Measurements from ENCODE around the gene CUL4A. TPM values are rescaled to one million over a fixed set of nuclear protein-coding genes. Genes with fewer than 3 reads are reported as not detected.
A peak's percentile ranks its signal among the peaks of the same experiment; 100 is the strongest.

The CUL4A gene
- total RNA-seq, 3 donors from 2014 or later (not counting 1 experiment from before 2014, with no cell fraction given): 56.3 to 97.8 (median 97.7) TPM

GRCh38 chr13:113207460-113207859 lies 2.0 kb upstream of the CUL4A start:
- Mint-ChIP-seq H3K27ac (peak overlapping the region; percentile 77 to 88), H3K27me3 (ENCODE audit: low read depth in 2 of 2) (no peaks in the 10 kb centered on the region), H3K9me3 (no peaks in the 10 kb centered on the region), H3K4me3 (peak overlapping the region; percentile 89), H3K4me1 (peaks cover 55 to 68% of the 10 kb centered on the region in 2 donors), H3K36me3 (no peaks in the 10 kb centered on the region)
- no peak overlapping the region for H3K4me3 ChIP-seq (ENCODE audit: low read length)
- ATAC-seq (no peak), DNase-seq (no peak)
- H3K27ac ChIP-seq (ENCODE audit: low read length): no peak overlapping the region
- 62% methylated on average over 3 of the region's 3 CpGs for WGBS (ENCODE audit: insufficient coverage)
- H3K27me3 ChIP-seq (ENCODE audit: control insufficient read depth, insufficient read depth, low read length): no peaks in the 10 kb centered on the region
- no peaks in the 10 kb centered on the region for H3K9me3 ChIP-seq (ENCODE audit: control insufficient read depth, insufficient read depth, low read length)
- intact Hi-C loops (cut with micrococcal nuclease): loop anchor here (5.0 kb wide), 1 partner anchor 90 kb away; the partner anchor contains the start of gene LAMP1
- TF ChIP-seq CTCF (IDR thresholded peaks at IDR 0.05): no peak
- H3K36me3 ChIP-seq (ENCODE audit: control insufficient read depth, insufficient read depth, low read length): peaks cover 12% of the 10 kb centered on the region
- H3K4me1 ChIP-seq (ENCODE audit: control insufficient read depth, insufficient read depth, low read length): peaks cover 30% of the 10 kb centered on the region

- peak overlapping the region; percentile 77 to 88 for H3K27ac Mint-ChIP-seq
- intact Hi-C loops (cut with micrococcal nuclease): loop anchor here (2.0 to 5.0 kb wide), 3 partner anchors 21 to 89 kb away; partner anchors contain the start of gene LAMP1
- DNase-seq (peak in 1 of 2 donors; percentile 46), ATAC-seq (peak in 1 of 3 donors; percentile 7)
- no peak for TF ChIP-seq CTCF (IDR thresholded peaks at IDR 0.05)
- H3K4me1 Mint-ChIP-seq: peaks cover 50 to 63% of the 10 kb centered on the region in 2 donors
- H3K27me3 ChIP-seq (ENCODE audit: control insufficient read depth, insufficient read depth, low read length): no peaks in the 10 kb centered on the region
- peaks cover 12% of the 10 kb centered on the region for H3K36me3 ChIP-seq (ENCODE audit: control insufficient read depth, insufficient read depth, low read length)
- H3K4me1 ChIP-seq (ENCODE audit: control insufficient read depth, insufficient read depth, low read length): peaks cover 34% of the 10 kb centered on the region
- H3K4me3 Mint-ChIP-seq: peak overlapping the region; percentile 89
- under 1% methylated on average over 44 of the region's 44 CpGs for WGBS (ENCODE audit: insufficient coverage)
- no peaks in the 10 kb centered on the region for H3K9me3 ChIP-seq (ENCODE audit: control insufficient read depth, insufficient read depth, low read length)
- no peaks in the 10 kb centered on the region for H3K27me3 Mint-ChIP-seq (ENCODE audit: low read depth in 2 of 2)
- no peaks in the 10 kb centered on the region for H3K36me3 Mint-ChIP-seq
- H3K27ac ChIP-seq (ENCODE audit: low read length): peak overlapping the region; percentile 99
- H3K9me3 Mint-ChIP-seq: no peaks in the 10 kb centered on the region
- H3K4me3 ChIP-seq (ENCODE audit: low read length): peak overlapping the region; percentile 75
Measured at GRCh38 chr13:113207890-113208420, 1.5 kb upstream of the CUL4A start.

GRCh38 chr13:113208421-113209335 lies 735 bp upstream of the CUL4A start, which contains the start of gene PCID2:
Gene PCID2, minus strand, starts transcription at chr13:113208669. Its CDS starts 35 bp downstream, at chr13:113208634.
- peak; percentile 93 to 96 for DNase-seq
- peak within 1 kb of the TSS; percentile 77 to 88 for H3K27ac Mint-ChIP-seq
- Histone ChIP-seq H3K27me3 (ENCODE audit: control insufficient read depth, insufficient read depth, low read length) (no peaks in the 10 kb centered on the region), H3K9me3 (ENCODE audit: control insufficient read depth, insufficient read depth, low read length) (no peaks in the 10 kb centered on the region), H3K4me1 (ENCODE audit: control insufficient read depth, insufficient read depth, low read length) (peaks cover 35% of the 10 kb centered on the region), H3K36me3 (ENCODE audit: control insufficient read depth, insufficient read depth, low read length) (peaks cover 12% of the 10 kb centered on the region), H3K4me3 (ENCODE audit: low read length) (peak within 1 kb of the TSS; percentile 75), H3K27ac (ENCODE audit: low read length) (peak within 1 kb of the TSS; percentile 99)
- H3K4me1 Mint-ChIP-seq: peaks cover 49 to 56% of the 10 kb centered on the region in 2 donors
- no peak for TF ChIP-seq CTCF (IDR thresholded peaks at IDR 0.05)
- H3K4me3 Mint-ChIP-seq: peak within 1 kb of the TSS; percentile 89
- no peaks in the 10 kb centered on the region for H3K9me3 Mint-ChIP-seq
- no peaks in the 10 kb centered on the region for H3K27me3 Mint-ChIP-seq (ENCODE audit: low read depth in 2 of 2)
- H3K36me3 Mint-ChIP-seq: no peaks in the 10 kb centered on the region
- intact Hi-C loops (cut with micrococcal nuclease): loop anchor here (2.0 to 5.0 kb wide), 3 partner anchors 22 to 89 kb away; partner anchors contain the start of gene LAMP1
- under 1% methylated on average over 103 of the region's 103 CpGs for WGBS (ENCODE audit: insufficient coverage)
- ATAC-seq: peak; percentile 76 to 88 (median 76)

Data from natural killer cell (primary cell).